ENCODE measurements around the gene TPRKB.
"Not testable (repeated sequence)": the region's sequence is repeated elsewhere in the genome, so short reads cannot be mapped to it uniquely, and the experiment has no call there.

The TPRKB gene

GRCh38 chr2:73698101-73698500 lies 39.0 kb downstream of the TPRKB start:
- DNase-seq: no peak

GRCh38 chr2:73697606-73698005 lies 39.5 kb downstream of the TPRKB start:
- no peak for DNase-seq

GRCh38 chr2:73696985-73697384 lies 40.2 kb downstream of the TPRKB start:
- DNase-seq: not testable (repeated sequence)

GRCh38 chr2:73696521-73696920 lies 40.6 kb downstream of the TPRKB start:
- not testable (repeated sequence) for DNase-seq

GRCh38 chr2:73690372-73691088 lies 46.6 kb downstream of the TPRKB start:
- DNase-seq: not testable (repeated sequence)

- DNase-seq: not testable (repeated sequence)
These were observed 48.7 kb downstream of the TPRKB start for GRCh38 chr2:73688494-73688893.

GRCh38 chr2:73685764-73686438 lies 51.2 kb downstream of the TPRKB start:
- no peak for DNase-seq

GRCh38 chr2:73684905-73685304 lies 52.2 kb downstream of the TPRKB start:
- DNase-seq: not testable (repeated sequence)

- not testable (repeated sequence) for DNase-seq
These were observed 52.8 kb downstream of the TPRKB start for GRCh38 chr2:73684325-73684724.

- not testable (repeated sequence) for DNase-seq
These were observed 57.1 kb downstream of the TPRKB start for GRCh38 chr2:73679951-73680571.

All from stimulated activated CD4-positive, alpha-beta T cell treated with anti-CD3 and anti-CD28 coated beads, Interleukin-4, amount 100 ng/mL, for 4 hours (primary cell).